ENCODE results near the gene CASD1. TPM values are rescaled to one million over a fixed set of nuclear protein-coding genes. Genes with fewer than 3 reads are reported as not detected.

CASD1 gene
- total RNA-seq, 4 donors from 2014 or later: 2.3 to 28.3 (median 10.8) TPM

DNA sequence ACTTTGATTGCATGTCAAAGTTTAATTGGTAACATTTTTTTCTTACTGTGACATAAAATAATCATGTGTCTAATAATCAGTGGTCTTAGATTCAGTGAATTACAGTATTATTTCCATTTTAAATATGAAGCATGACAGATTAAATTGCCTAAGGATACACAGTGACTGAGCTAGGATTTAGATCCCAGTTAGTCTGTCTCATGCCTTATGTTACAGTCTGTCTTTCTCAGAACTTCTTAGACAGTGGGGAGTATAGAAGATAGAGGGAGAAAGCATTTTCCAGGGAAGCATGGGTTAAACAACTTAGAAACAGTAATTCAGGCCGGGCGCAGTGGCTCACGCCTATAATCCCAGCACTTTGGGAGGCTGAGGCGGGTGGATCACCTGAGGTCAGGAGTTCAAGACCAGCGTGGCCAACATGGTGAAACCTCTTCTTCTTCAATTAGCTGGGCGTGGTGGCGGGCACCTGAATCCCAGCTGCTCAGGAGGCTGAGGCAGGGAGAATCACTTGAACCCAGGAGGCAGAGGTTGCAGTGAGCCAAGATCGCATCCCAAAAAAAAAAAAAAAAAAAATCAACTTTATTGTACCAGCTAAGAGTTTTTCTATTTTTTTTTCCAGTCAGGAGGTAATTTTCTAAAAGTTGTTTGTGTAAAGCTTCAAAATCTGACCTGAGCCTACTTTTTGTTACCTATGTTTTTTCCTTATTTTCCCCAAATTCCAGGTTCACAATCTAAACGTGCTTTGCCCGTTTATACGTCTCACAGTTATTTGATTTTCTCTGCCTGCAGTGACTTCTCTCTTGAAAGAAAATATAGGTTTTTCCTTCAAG, 3.3 kb downstream of the CASD1 start:
- H3K36me3 ChIP-seq: no peaks in the 10 kb centered on the region
- DNase-seq: no peak
- H3K9me3 ChIP-seq: no peaks in the 10 kb centered on the region
- intact Hi-C loops (cut with DNase I): no loop called here
- H3K4me1 ChIP-seq: peaks cover 0 to 50% (median 12%) of the 10 kb centered on the region in 3 donors
- H3K27me3 ChIP-seq: no peaks in the 10 kb centered on the region
- no peak overlapping the region for H3K27ac ChIP-seq
- 68 to 70% methylated on average over 7 to 11 of the region's 11 CpGs for WGBS, 2 donors
- no peak overlapping the region for H3K4me3 ChIP-seq
- TF ChIP-seq, protein P1, sequence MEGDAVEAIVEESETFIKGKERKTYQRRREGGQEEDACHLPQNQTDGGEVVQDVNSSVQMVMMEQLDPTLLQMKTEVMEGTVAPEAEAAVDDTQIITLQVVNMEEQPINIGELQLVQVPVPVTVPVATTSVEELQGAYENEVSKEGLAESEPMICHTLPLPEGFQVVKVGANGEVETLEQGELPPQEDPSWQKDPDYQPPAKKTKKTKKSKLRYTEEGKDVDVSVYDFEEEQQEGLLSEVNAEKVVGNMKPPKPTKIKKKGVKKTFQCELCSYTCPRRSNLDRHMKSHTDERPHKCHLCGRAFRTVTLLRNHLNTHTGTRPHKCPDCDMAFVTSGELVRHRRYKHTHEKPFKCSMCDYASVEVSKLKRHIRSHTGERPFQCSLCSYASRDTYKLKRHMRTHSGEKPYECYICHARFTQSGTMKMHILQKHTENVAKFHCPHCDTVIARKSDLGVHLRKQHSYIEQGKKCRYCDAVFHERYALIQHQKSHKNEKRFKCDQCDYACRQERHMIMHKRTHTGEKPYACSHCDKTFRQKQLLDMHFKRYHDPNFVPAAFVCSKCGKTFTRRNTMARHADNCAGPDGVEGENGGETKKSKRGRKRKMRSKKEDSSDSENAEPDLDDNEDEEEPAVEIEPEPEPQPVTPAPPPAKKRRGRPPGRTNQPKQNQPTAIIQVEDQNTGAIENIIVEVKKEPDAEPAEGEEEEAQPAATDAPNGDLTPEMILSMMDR (IDR thresholded peaks at IDR 0.05): no peak
- TF ChIP-seq POLR2A (IDR thresholded peaks at IDR 0.05): no peak

GRCh38 chr7:94513565-94513860, 3.9 kb downstream of the CASD1 start:
- no peak for DNase-seq
- Histone ChIP-seq H3K27me3 (no peaks in the 10 kb centered on the region), H3K9me3 (no peaks in the 10 kb centered on the region), H3K4me1 (peaks cover 0 to 50% (median 12%) of the 10 kb centered on the region in 3 donors), H3K36me3 (no peaks in the 10 kb centered on the region), H3K4me3 (no peak overlapping the region), H3K27ac (no peak overlapping the region)
- TF ChIP-seq, protein P1 (IDR thresholded peaks at IDR 0.05): no peak
- TF ChIP-seq POLR2A (IDR thresholded peaks at IDR 0.05): no peak
- intact Hi-C loops (cut with DNase I): no loop called here

DNA sequence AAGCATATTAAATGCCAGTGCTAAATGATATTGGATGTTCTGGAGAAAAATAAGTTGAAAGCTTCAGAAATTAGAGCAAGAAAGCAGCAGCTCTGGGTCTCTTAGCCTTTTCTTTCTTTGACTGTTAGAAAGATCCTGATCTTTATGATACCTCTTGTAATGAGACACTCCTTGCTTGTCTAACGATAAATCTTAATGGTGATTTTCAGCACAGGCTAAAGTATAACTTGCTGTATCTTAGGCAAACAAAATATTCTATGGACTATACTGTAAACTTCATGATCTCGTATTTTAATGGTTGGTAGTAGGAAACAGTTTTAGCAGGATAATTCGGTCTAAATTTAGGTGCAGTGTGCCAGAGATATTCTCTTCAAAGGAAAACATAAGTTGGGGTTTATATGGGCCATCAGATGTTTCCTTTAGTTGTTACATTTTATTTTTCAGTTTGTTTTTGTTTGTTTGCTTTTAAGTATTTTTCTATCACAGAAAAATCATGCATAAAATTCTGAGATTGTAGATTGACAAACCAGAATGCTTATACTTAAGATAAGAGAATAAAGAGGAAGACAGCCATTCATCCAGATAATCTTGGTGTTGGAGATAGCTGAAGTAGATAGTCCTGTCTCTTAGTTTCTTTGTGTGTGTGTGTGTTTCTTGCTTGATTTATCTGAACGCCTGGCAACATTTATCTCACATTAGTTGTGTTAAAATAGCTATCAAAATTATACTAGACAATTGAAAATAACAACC, 4.7 kb downstream of the CASD1 start:
- no peak for DNase-seq

DNA sequence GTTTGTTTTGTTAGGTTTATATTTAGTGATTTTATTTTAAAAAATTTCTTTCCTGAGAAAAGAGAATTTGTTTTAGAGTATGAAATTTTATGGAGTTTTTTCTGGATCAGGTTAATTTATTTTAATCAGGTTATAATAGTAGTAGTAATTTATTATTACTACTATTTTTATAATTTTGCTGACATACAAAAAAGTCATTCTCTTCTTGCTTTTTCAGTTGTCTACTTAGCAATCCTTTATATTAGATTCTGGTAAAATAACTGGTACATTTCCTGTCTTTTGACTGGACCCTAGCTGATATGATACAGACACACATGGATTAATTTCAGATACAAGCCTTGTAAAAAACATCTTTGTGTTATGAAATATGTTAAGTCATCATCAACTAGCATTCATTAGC, 5.3 kb downstream of the CASD1 start:
- Histone ChIP-seq H3K27ac (no peak overlapping the region), H3K9me3 (no peaks in the 10 kb centered on the region), H3K4me1 (peaks cover 0 to 41% (median 9%) of the 10 kb centered on the region in 3 donors), H3K4me3 (no peak overlapping the region), H3K36me3 (no peaks in the 10 kb centered on the region), H3K27me3 (no peaks in the 10 kb centered on the region)
- TF ChIP-seq, protein P1 (IDR thresholded peaks at IDR 0.05): no peak
- TF ChIP-seq POLR2A (IDR thresholded peaks at IDR 0.05): no peak
- no peak for DNase-seq
- intact Hi-C loops (cut with DNase I): no loop called here

More for the DNA sequence above, 4.7 kb downstream of the CASD1 start:
- Histone ChIP-seq H3K4me1 (peaks cover 0 to 43% (median 9%) of the 10 kb centered on the region in 3 donors), H3K9me3 (no peaks in the 10 kb centered on the region), H3K27ac (no peak overlapping the region), H3K36me3 (no peaks in the 10 kb centered on the region), H3K4me3 (no peak overlapping the region), H3K27me3 (no peaks in the 10 kb centered on the region)
- intact Hi-C loops (cut with DNase I): no loop called here
- TF ChIP-seq, protein P1 (IDR thresholded peaks at IDR 0.05): no peak
- TF ChIP-seq POLR2A (IDR thresholded peaks at IDR 0.05): no peak
- WGBS, 2 donors: 75 to 86% methylated on average over 4 of the region's 4 CpGs

DNA sequence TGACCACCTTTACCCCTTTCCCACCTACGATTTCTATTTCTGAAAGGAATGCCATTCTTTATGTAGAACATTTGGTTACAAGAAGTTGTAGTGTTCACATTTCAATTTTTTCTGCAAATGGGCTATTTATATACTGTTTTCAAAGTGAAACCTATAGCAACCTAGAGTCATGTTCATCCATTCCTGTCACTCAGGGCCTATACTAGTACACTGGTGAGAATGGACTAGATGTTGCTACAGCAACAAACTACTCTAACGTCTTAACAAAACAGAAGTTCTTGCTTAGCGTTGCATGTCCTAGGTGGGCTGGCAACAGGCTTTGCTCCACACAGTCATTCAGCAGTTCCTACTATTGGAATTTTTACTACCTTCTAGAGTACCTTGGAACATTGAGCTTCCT, 16.3 kb downstream of the CASD1 start:
- no peak for DNase-seq
- Histone ChIP-seq H3K36me3 (peaks cover 0 to 48% (median 0%) of the 10 kb centered on the region in 3 donors), H3K27ac (no peak overlapping the region), H3K27me3 (no peaks in the 10 kb centered on the region), H3K9me3 (no peaks in the 10 kb centered on the region), H3K4me3 (no peak overlapping the region), H3K4me1 (no peaks in the 10 kb centered on the region)
- no peak for TF ChIP-seq POLR2A (IDR thresholded peaks at IDR 0.05)
- TF ChIP-seq, protein P1 (IDR thresholded peaks at IDR 0.05): no peak
- intact Hi-C loops (cut with DNase I): no loop called here
- WGBS, 2 donors: 79 to 94% methylated on average over 3 of the region's 3 CpGs

Data from esophagus squamous epithelium (tissue), 5 donors.